Upper lobe of right lung (tissue), 1 donor: ENCODE results near the gene GPR107. TPM values are rescaled to one million over a fixed set of nuclear protein-coding genes. Genes with fewer than 3 reads are reported as not detected.

ENCODE experiments used
- ATAC-seq: fragments of 200-7000 bp; cut with Tn5 transposase; one replicate; pipeline ENCODE4 v1.9.1; 2020; ENCODE audit warnings: mild to moderate bottlenecking, moderate library complexity
- DNase-seq: peaks from one replicate; pipeline ENCODE4 v3.0.0-alpha.2; 2020
- H3K27ac ChIP-seq: fragments of 200-600 bp; one replicate; pipeline ENCODE4 v1.8.0; 2022
- H3K27me3 ChIP-seq: fragments of 200-600 bp; one replicate; pipeline ENCODE4 v1.8.0; 2022; ENCODE audit warnings: mild to moderate bottlenecking
- H3K36me3 ChIP-seq: fragments of 200-600 bp; one replicate; pipeline ENCODE4 v1.8.0; 2022
- H3K4me1 ChIP-seq: fragments of 200-600 bp; one replicate; pipeline ENCODE4 v1.8.0; 2022
- H3K4me3 ChIP-seq: fragments of 200-600 bp; one replicate; pipeline ENCODE4 v1.8.0; 2022; ENCODE audit warnings: mild to moderate bottlenecking
- H3K9me3 ChIP-seq: fragments of 200-600 bp; one replicate; pipeline ENCODE4 v1.8.0; 2022
- intact Hi-C: fragments of 100-400 bp; cut with DNase I; formaldehyde crosslinking; loops from one replicate; pipeline ENCODE4 v1.11.0; 2022
- total RNA-seq: library from RNA; stranded (reverse); fragmentation: NEBNext Ultra II Directional; extraction: Animal tissue kit (Norgen Biotek cat#: 25700); gene quantifications from one replicate; pipeline ENCODE4 v1.2.1, GENCODE V29; 2021
- TF ChIP-seq, protein P1 (sequence below): fragments of 200-600 bp; IDR thresholded peaks from one replicate; pipeline ENCODE4 v1.8.0; 2022; ENCODE audit warnings: antibody characterized with exemption
- donor health status: DM: no; HTN: yes; CAD: no; lungs with severe emphysema.

Gene GPR107
- total RNA-seq, 1 donor from 2014 or later, result 39.3 TPM

DNA sequence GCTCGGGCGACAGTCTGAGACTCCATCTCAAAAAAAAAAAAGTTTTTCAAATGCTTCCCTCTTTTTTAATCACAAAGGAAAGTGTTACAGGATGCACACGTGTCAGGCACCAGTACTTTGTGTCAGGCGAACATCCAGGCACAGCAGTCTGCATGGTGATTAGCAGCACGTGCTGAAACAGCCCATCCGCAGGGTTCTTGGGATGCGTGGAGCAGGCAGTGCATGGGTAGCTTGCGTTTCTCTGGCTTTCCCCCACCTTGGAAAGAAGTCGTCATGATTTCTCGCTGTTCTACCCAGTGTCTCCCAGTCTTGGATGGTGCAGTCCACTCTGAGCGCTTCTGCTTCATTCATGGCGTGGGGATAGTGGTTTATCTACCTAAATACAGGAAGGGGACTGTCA, 35.4 kb downstream of the GPR107 start:
- intact Hi-C loops, result no loop called here
- DNase-seq (no peak), ATAC-seq (no peak)
- H3K9me3 ChIP-seq, result no peaks in the 10 kb centered on the region
- peaks cover 71% of the 10 kb centered on the region for H3K36me3 ChIP-seq
- H3K4me1 ChIP-seq, result no peaks in the 10 kb centered on the region
- no peak overlapping the region for H3K27ac ChIP-seq
- no peaks in the 10 kb centered on the region for H3K27me3 ChIP-seq
- H3K4me3 ChIP-seq, result no peak overlapping the region
- TF ChIP-seq, protein P1, sequence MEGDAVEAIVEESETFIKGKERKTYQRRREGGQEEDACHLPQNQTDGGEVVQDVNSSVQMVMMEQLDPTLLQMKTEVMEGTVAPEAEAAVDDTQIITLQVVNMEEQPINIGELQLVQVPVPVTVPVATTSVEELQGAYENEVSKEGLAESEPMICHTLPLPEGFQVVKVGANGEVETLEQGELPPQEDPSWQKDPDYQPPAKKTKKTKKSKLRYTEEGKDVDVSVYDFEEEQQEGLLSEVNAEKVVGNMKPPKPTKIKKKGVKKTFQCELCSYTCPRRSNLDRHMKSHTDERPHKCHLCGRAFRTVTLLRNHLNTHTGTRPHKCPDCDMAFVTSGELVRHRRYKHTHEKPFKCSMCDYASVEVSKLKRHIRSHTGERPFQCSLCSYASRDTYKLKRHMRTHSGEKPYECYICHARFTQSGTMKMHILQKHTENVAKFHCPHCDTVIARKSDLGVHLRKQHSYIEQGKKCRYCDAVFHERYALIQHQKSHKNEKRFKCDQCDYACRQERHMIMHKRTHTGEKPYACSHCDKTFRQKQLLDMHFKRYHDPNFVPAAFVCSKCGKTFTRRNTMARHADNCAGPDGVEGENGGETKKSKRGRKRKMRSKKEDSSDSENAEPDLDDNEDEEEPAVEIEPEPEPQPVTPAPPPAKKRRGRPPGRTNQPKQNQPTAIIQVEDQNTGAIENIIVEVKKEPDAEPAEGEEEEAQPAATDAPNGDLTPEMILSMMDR, result no peak

- no peak overlapping the region for H3K27ac ChIP-seq
- no peaks in the 10 kb centered on the region for H3K27me3 ChIP-seq
- ATAC-seq, result no peak
- H3K4me1 ChIP-seq, result no peaks in the 10 kb centered on the region
- intact Hi-C loops, result no loop called here
- DNase-seq, result no peak
- peaks cover 78% of the 10 kb centered on the region for H3K36me3 ChIP-seq
- H3K4me3 ChIP-seq, result no peak overlapping the region
- H3K9me3 ChIP-seq, result no peaks in the 10 kb centered on the region
- TF ChIP-seq, protein P1, result peak; percentile 6
These were observed 37.2 kb downstream of the GPR107 start for GRCh38 chr9:130090915-130091314.

- intact Hi-C loops, result no loop called here
- DNase-seq (no peak), ATAC-seq (no peak)
- Histone ChIP-seq H3K9me3 (no peaks in the 10 kb centered on the region), H3K27ac (no peak overlapping the region), H3K36me3 (peaks cover 78% of the 10 kb centered on the region), H3K27me3 (no peaks in the 10 kb centered on the region), H3K4me3 (no peak overlapping the region), H3K4me1 (no peaks in the 10 kb centered on the region)
- TF ChIP-seq, protein P1, result no peak
These were observed 39.2 kb downstream of the GPR107 start for GRCh38 chr9:130092910-130093309.

- no peak overlapping the region for H3K27ac ChIP-seq
- no peaks in the 10 kb centered on the region for H3K9me3 ChIP-seq
These were observed 42.2 kb downstream of the GPR107 start for GRCh38 chr9:130095872-130096271.

GRCh38 chr9:130100681-130101080, 47.0 kb downstream of the GPR107 start:
- Histone ChIP-seq H3K4me1 (no peaks in the 10 kb centered on the region), H3K36me3 (peaks cover 93% of the 10 kb centered on the region), H3K4me3 (no peak overlapping the region), H3K27ac (no peak overlapping the region), H3K9me3 (no peaks in the 10 kb centered on the region), H3K27me3 (no peaks in the 10 kb centered on the region)
- no peak for DNase-seq
- intact Hi-C loops, result no loop called here
- TF ChIP-seq, protein P1, result no peak
- no peak for ATAC-seq

More at GRCh38 chr9:130095872-130096271, 42.2 kb downstream of the GPR107 start:
- intact Hi-C loops, result no loop called here
- TF ChIP-seq, protein P1, result no peak
- ATAC-seq (no peak), DNase-seq (no peak)
- Histone ChIP-seq H3K4me3 (no peak overlapping the region), H3K36me3 (peaks cover 88% of the 10 kb centered on the region), H3K4me1 (no peaks in the 10 kb centered on the region), H3K27me3 (no peaks in the 10 kb centered on the region)

DNA sequence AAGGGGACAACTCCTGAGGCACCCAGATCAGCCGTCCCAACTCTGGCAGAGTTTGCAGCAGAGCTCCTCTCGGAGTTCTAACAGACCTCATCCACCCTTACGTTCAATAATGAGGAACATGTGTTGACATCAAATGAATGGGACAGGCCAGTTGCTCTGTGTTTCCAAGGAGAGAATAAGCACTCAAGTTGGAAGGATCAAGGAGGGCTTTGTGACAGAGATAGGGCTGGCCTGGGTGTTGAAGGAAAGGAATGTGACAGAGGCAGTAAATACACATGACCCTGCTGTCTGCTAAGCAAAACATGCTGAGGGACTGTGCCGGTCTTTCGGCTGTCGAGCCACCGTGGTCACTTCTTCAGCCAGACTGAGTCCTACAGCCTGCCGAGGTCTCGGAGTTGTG, 48.2 kb downstream of the GPR107 start:
- Histone ChIP-seq H3K9me3 (no peaks in the 10 kb centered on the region), H3K27ac (no peak overlapping the region), H3K4me1 (no peaks in the 10 kb centered on the region), H3K36me3 (peaks cover 93% of the 10 kb centered on the region), H3K4me3 (no peak overlapping the region), H3K27me3 (no peaks in the 10 kb centered on the region)
- TF ChIP-seq, protein P1, result no peak
- intact Hi-C loops, result no loop called here
- ATAC-seq (no peak), DNase-seq (no peak)
